Mesenchymal stem cell (in vitro differentiated cells and primary cell): ENCODE results near the gene FAM234B.

Experiments used
- DNase-seq: peaks from one replicate; pipeline ENCODE4 v3.0.0-alpha.2; 2013
- H2AFZ ChIP-seq: one replicate; pipeline ENCODE4 v1.6.1; 2013; ENCODE audit warnings: low read depth, mild to moderate bottlenecking, control low read depth, inconsistent platforms, low read length, moderate library complexity
- H2AK5ac ChIP-seq: 2 replicates; pipeline ENCODE4 v1.6.1; 2013; ENCODE audit warnings: low read length, moderate library complexity, mild to moderate bottlenecking, inconsistent platforms; ENCODE audit not compliant: severe bottlenecking
- H2BK120ac ChIP-seq: one replicate; pipeline ENCODE4 v1.6.1; 2013; ENCODE audit warnings: low read depth, mild to moderate bottlenecking, inconsistent platforms, low read length, moderate library complexity
- H2BK12ac ChIP-seq, 2 experiments: one replicate each; pipeline ENCODE4 v1.6.1; 2013; ENCODE audit warnings: inconsistent platforms in 2 of 2, low read length in 2 of 2, mild to moderate bottlenecking in 2 of 2, moderate library complexity in 2 of 2, control low read depth in 1 of 2
- H2BK15ac ChIP-seq: one replicate; pipeline ENCODE4 v1.6.1; 2013; ENCODE audit warnings: mild to moderate bottlenecking, low read depth, inconsistent platforms; ENCODE audit not compliant: poor library complexity, severe bottlenecking
- H2BK5ac ChIP-seq: 2 replicates; pipeline ENCODE4 v1.6.1; 2013; ENCODE audit warnings: low read depth, mild to moderate bottlenecking, low read length, control low read depth, inconsistent platforms; ENCODE audit not compliant: poor library complexity, severe bottlenecking
- H3K14ac ChIP-seq, 2 experiments: one replicate each; pipeline ENCODE4 v1.6.1; 2013; ENCODE audit warnings: inconsistent platforms in 2 of 2, low read length in 2 of 2, control low read depth in 1 of 2, mild to moderate bottlenecking in 1 of 2, moderate library complexity in 1 of 2
- H3K18ac ChIP-seq, 2 experiments: one replicate each; pipeline ENCODE4 v1.6.1; 2013; ENCODE audit warnings: inconsistent platforms in 2 of 2, low read length in 2 of 2, control low read depth in 1 of 2, low read depth in 1 of 2, mild to moderate bottlenecking in 1 of 2
- H3K23ac ChIP-seq, 2 experiments: one replicate each; pipeline ENCODE4 v1.6.1; 2013; ENCODE audit warnings: inconsistent platforms in 2 of 2, low read length in 2 of 2, mild to moderate bottlenecking in 2 of 2, moderate library complexity in 2 of 2, control low read depth in 1 of 2
- H3K27ac ChIP-seq: 2 replicates; pipeline ENCODE4 v1.5.1; 2013; ENCODE audit warnings: mild to moderate bottlenecking, moderate library complexity, low read length, control low read depth, inconsistent platforms; ENCODE audit not compliant: poor library complexity, severe bottlenecking
- H3K27me3 ChIP-seq, 2 experiments: 2 replicates each; pipeline versions ENCODE4 v1.6.1 to v1.7.0; 2013; ENCODE audit warnings: low read length in 2 of 2, mild to moderate bottlenecking in 2 of 2, moderate library complexity in 2 of 2, control low read depth in 1 of 2, inconsistent platforms in 1 of 2; ENCODE audit not compliant: control insufficient read depth in 1 of 2, insufficient read depth in 1 of 2
- H3K36me3 ChIP-seq, 2 experiments: 2 replicates each; pipeline versions ENCODE4 v1.6.1 to v1.7.0; 2013; ENCODE audit warnings: low read length in 2 of 2, control low read depth in 1 of 2, inconsistent platforms in 1 of 2, low read depth in 1 of 2, mild to moderate bottlenecking in 1 of 2; ENCODE audit not compliant: insufficient read depth in 2 of 2, control insufficient read depth in 1 of 2
- H3K4ac ChIP-seq, 2 experiments: one replicate each; pipeline ENCODE4 v1.6.1; 2013; ENCODE audit warnings: inconsistent platforms in 2 of 2, low read length in 2 of 2, mild to moderate bottlenecking in 2 of 2, moderate library complexity in 2 of 2, control low read depth in 1 of 2, low read depth in 1 of 2
- H3K4me1 ChIP-seq: 2 replicates; pipeline ENCODE4 v1.6.1; 2013; ENCODE audit warnings: low read depth, low read length, control low read depth; ENCODE audit not compliant: control insufficient read depth, insufficient read depth
- H3K4me2 ChIP-seq: 2 replicates; pipeline ENCODE4 v1.6.1; 2013; ENCODE audit warnings: low read length, mild to moderate bottlenecking, inconsistent platforms; ENCODE audit not compliant: poor library complexity, severe bottlenecking
- H3K4me3 ChIP-seq, 2 experiments: 2 replicates each; pipeline versions ENCODE4 v1.5.1 to v1.7.0; 2013; ENCODE audit warnings: low read length in 2 of 2, mild to moderate bottlenecking in 2 of 2, control low read depth in 1 of 2, low read depth in 1 of 2; ENCODE audit not compliant: insufficient read depth in 1 of 2
- H3K79me1 ChIP-seq: replicated peaks from 2 replicates; pipeline ENCODE4 v1.6.1; 2013; ENCODE audit warnings: mild to moderate bottlenecking, control low read depth, low read length, inconsistent platforms; ENCODE audit not compliant: poor library complexity, severe bottlenecking
- H3K9ac ChIP-seq: 2 replicates; pipeline ENCODE4 v1.7.0; 2013; ENCODE audit warnings: mild to moderate bottlenecking, low read length, moderate library complexity
- H3K9me3 ChIP-seq: 2 replicates; pipeline ENCODE4 v1.7.0; 2013; ENCODE audit warnings: mild to moderate bottlenecking, low read length; ENCODE audit not compliant: control insufficient read depth
- H4K8ac ChIP-seq: one replicate; pipeline ENCODE4 v1.6.1; 2013; ENCODE audit warnings: inconsistent platforms, mild to moderate bottlenecking, low read length, moderate library complexity
- H4K91ac ChIP-seq: one replicate; pipeline ENCODE4 v1.6.1; 2013; ENCODE audit warnings: mild to moderate bottlenecking, low read length, inconsistent platforms
- whole genome bisulfite sequencing: methylation state at CpG from one replicate; pipeline ENCODE4 v1.1.7; 2013; ENCODE audit warnings: mixed read lengths; 5-methylcytosine and 5-hydroxymethylcytosine counted together

The FAM234B gene

GRCh38 chr12:13099844-13100604, 55.8 kb downstream of the FAM234B start:
- Histone ChIP-seq H3K27ac (peak overlapping the region; percentile 16), H3K4ac (peak overlapping the region; percentile 89 to 94), H3K4me3 (peak overlapping the region in 1 of 2 experiments; percentile 67), H3K23ac (no peak overlapping the region), H3K27me3 (no peaks in the 10 kb centered on the region), H3K14ac (no peak overlapping the region), H3K18ac (peak overlapping the region; percentile 73 to 89), H2BK12ac (peak overlapping the region; percentile 22 to 92), H4K91ac (peak overlapping the region; percentile 86), H3K4me1 (peaks cover 16% of the 10 kb centered on the region), H2AK5ac (peak overlapping the region; percentile 33), H3K36me3 (no peaks in the 10 kb centered on the region), H2BK120ac (peak overlapping the region; percentile 29), H4K8ac (peak overlapping the region; percentile 24), H3K9ac (peak overlapping the region; percentile 97), H3K79me1 (no peaks in the 10 kb centered on the region), H2BK15ac (peak overlapping the region; percentile 17), H2AFZ (no peak overlapping the region), H2BK5ac (no peak overlapping the region), H3K9me3 (no peaks in the 10 kb centered on the region), H3K4me2 (no peak overlapping the region)
- peak; percentile 20 for DNase-seq
- WGBS = 88% methylated on average over 10 of the region's 10 CpGs

- no peaks in the 10 kb centered on the region for H3K36me3 ChIP-seq
- peak overlapping the region; percentile 29 to 73 for H3K18ac ChIP-seq
- peak overlapping the region; percentile 40 for H4K91ac ChIP-seq
- peak overlapping the region; percentile 22 to 27 for H2BK12ac ChIP-seq
- peak overlapping the region; percentile 76 to 94 for H3K4ac ChIP-seq
- peaks cover 14% of the 10 kb centered on the region for H3K4me1 ChIP-seq
- H3K27me3 ChIP-seq = no peaks in the 10 kb centered on the region
- no peak overlapping the region for H2BK15ac ChIP-seq
- peak overlapping the region; percentile 89 for H2BK120ac ChIP-seq
- 11% methylated on average over 6 of the region's 6 CpGs for WGBS
- H3K79me1 ChIP-seq = no peaks in the 10 kb centered on the region
- peak overlapping the region; percentile 87 for H3K4me2 ChIP-seq
- no peak overlapping the region for H2AK5ac ChIP-seq
- peak overlapping the region; percentile 16 for H3K27ac ChIP-seq
- DNase-seq = no peak
- H4K8ac ChIP-seq = peak overlapping the region; percentile 24
- H3K14ac ChIP-seq = no peak overlapping the region
- no peaks in the 10 kb centered on the region for H3K9me3 ChIP-seq
- peak overlapping the region in 1 of 2 experiments; percentile 67 for H3K4me3 ChIP-seq
- H3K9ac ChIP-seq = peak overlapping the region; percentile 97
- H2BK5ac ChIP-seq = no peak overlapping the region
- H2AFZ ChIP-seq = no peak overlapping the region
- H3K23ac ChIP-seq = no peak overlapping the region
Observed at GRCh38 chr12:13100605-13100881, 56.4 kb downstream of the FAM234B start.

- Histone ChIP-seq H3K4me1 (peaks cover 11% of the 10 kb centered on the region), H3K9ac (peak overlapping the region; percentile 97), H3K27me3 (no peaks in the 10 kb centered on the region), H3K18ac (peak overlapping the region; percentile 100), H3K36me3 (no peaks in the 10 kb centered on the region), H2BK12ac (peak overlapping the region; percentile 97 to 99), H2AK5ac (peak overlapping the region; percentile 14), H2BK15ac (peak overlapping the region; percentile 99), H4K8ac (peak overlapping the region; percentile 99), H2BK120ac (peak overlapping the region; percentile 93), H3K4me3 (peak overlapping the region; percentile 51 to 67), H4K91ac (peak overlapping the region; percentile 99), H3K9me3 (no peaks in the 10 kb centered on the region), H3K23ac (peak overlapping the region in 1 of 2 experiments; percentile 95), H3K4me2 (peak overlapping the region; percentile 87), H3K79me1 (no peaks in the 10 kb centered on the region), H3K4ac (peak overlapping the region; percentile 96 to 100), H2AFZ (peak overlapping the region; percentile 90), H2BK5ac (peak overlapping the region; percentile 3), H3K27ac (peak overlapping the region; percentile 51), H3K14ac (peak overlapping the region; percentile 43 to 96)
- WGBS = under 1% methylated on average over 73 of the region's 79 CpGs
- peak; percentile 98 for DNase-seq
Observed at GRCh38 chr12:13100882-13101769, 56.9 kb downstream of the FAM234B start.
